ENCODE measurements around the gene HARBI1. TPM values are rescaled to one million over a fixed set of nuclear protein-coding genes. Genes with fewer than 3 reads are reported as not detected.
"Not testable (repeated sequence)": the region's sequence is repeated elsewhere in the genome, so short reads cannot be mapped to it uniquely, and the experiment has no call there.

HARBI1 gene
- total RNA-seq, 1 experiment from 2014 or later, result 4.8 TPM

- in situ Hi-C loops (cut with HindIII; ENCODE audit: low pct_unique_long_range_greater_than_20kb, low sequenced_read_pairs), result no loop called here
- DNase-seq (ENCODE audit: low read depth), result no peak
Measured at GRCh38 chr11:46603704-46604308, 13.2 kb downstream of the HARBI1 start.

GRCh38 chr11:46601129-46601528 is 15.9 kb downstream of the HARBI1 start:
- in situ Hi-C loops (cut with HindIII; ENCODE audit: low pct_unique_long_range_greater_than_20kb, low sequenced_read_pairs), result no loop called here

GRCh38 chr11:46600194-46600960 is 16.6 kb downstream of the HARBI1 start:
- DNase-seq (ENCODE audit: low read depth), result no peak
- in situ Hi-C loops (cut with HindIII; ENCODE audit: low pct_unique_long_range_greater_than_20kb, low sequenced_read_pairs), result no loop called here

More at GRCh38 chr11:46601129-46601528, 15.9 kb downstream of the HARBI1 start:
- no peak for DNase-seq (ENCODE audit: low read depth)

- in situ Hi-C loops (cut with HindIII; ENCODE audit: low pct_unique_long_range_greater_than_20kb, low sequenced_read_pairs), result no loop called here
- no peak for DNase-seq (ENCODE audit: low read depth)
Measured at GRCh38 chr11:46599340-46600193, 17.5 kb downstream of the HARBI1 start.

GRCh38 chr11:46597609-46598219 is 19.3 kb downstream of the HARBI1 start:
- DNase-seq (ENCODE audit: low read depth), result no peak
- in situ Hi-C loops (cut with HindIII; ENCODE audit: low pct_unique_long_range_greater_than_20kb, low sequenced_read_pairs), result no loop called here

- no peak for DNase-seq (ENCODE audit: low read depth)
- in situ Hi-C loops (cut with HindIII; ENCODE audit: low pct_unique_long_range_greater_than_20kb, low sequenced_read_pairs), result no loop called here
Measured at GRCh38 chr11:46597155-46597554, 19.9 kb downstream of the HARBI1 start.

GRCh38 chr11:46594785-46595184 is 22.2 kb downstream of the HARBI1 start:
- in situ Hi-C loops (cut with HindIII; ENCODE audit: low pct_unique_long_range_greater_than_20kb, low sequenced_read_pairs), result no loop called here

GRCh38 chr11:46594374-46594700 is 22.7 kb downstream of the HARBI1 start:
- DNase-seq (ENCODE audit: low read depth), result no peak
- in situ Hi-C loops (cut with HindIII; ENCODE audit: low pct_unique_long_range_greater_than_20kb, low sequenced_read_pairs), result no loop called here

More at GRCh38 chr11:46594785-46595184, 22.2 kb downstream of the HARBI1 start:
- no peak for DNase-seq (ENCODE audit: low read depth)

GRCh38 chr11:46593550-46594373 is 23.3 kb downstream of the HARBI1 start, which contains the start of gene AMBRA1:
Gene AMBRA1, minus strand, starts transcription at chr11:46594023. Its CDS starts 45,643 bp downstream, at chr11:46548380.
- peak; percentile 83 for DNase-seq (ENCODE audit: low read depth)
- in situ Hi-C loops (cut with HindIII; ENCODE audit: low pct_unique_long_range_greater_than_20kb, low sequenced_read_pairs), result no loop called here

- in situ Hi-C loops (cut with HindIII; ENCODE audit: low pct_unique_long_range_greater_than_20kb, low sequenced_read_pairs), result no loop called here
Measured at GRCh38 chr11:46590740-46591605, 26.1 kb downstream of the HARBI1 start.

GRCh38 chr11:46588915-46589314 is 28.1 kb downstream of the HARBI1 start:
- in situ Hi-C loops (cut with HindIII; ENCODE audit: low pct_unique_long_range_greater_than_20kb, low sequenced_read_pairs), result no loop called here
- DNase-seq (ENCODE audit: low read depth), result no peak

More at GRCh38 chr11:46590740-46591605, 26.1 kb downstream of the HARBI1 start:
- DNase-seq (ENCODE audit: low read depth), result no peak

- no peak for DNase-seq (ENCODE audit: low read depth)
- in situ Hi-C loops (cut with HindIII; ENCODE audit: low pct_unique_long_range_greater_than_20kb, low sequenced_read_pairs), result no loop called here
Measured at GRCh38 chr11:46588131-46588530, 28.9 kb downstream of the HARBI1 start.

- DNase-seq (ENCODE audit: low read depth); in situ Hi-C loops (cut with HindIII; ENCODE audit: low pct_unique_long_range_greater_than_20kb, low sequenced_read_pairs): not testable (repeated sequence)
Measured at GRCh38 chr11:46583513-46583912, 33.5 kb downstream of the HARBI1 start.

- no peak for DNase-seq (ENCODE audit: low read depth)
- in situ Hi-C loops (cut with HindIII; ENCODE audit: low pct_unique_long_range_greater_than_20kb, low sequenced_read_pairs), result no loop called here
Measured at GRCh38 chr11:46582588-46582987, 34.4 kb downstream of the HARBI1 start.

- in situ Hi-C loops (cut with HindIII; ENCODE audit: low pct_unique_long_range_greater_than_20kb, low sequenced_read_pairs), result no loop called here
- no peak for DNase-seq (ENCODE audit: low read depth)
Measured at GRCh38 chr11:46577058-46577457, 40.0 kb downstream of the HARBI1 start.

GRCh38 chr11:46574656-46575055 is 42.4 kb downstream of the HARBI1 start:
- in situ Hi-C loops (cut with HindIII; ENCODE audit: low pct_unique_long_range_greater_than_20kb, low sequenced_read_pairs), result no loop called here
- no peak for DNase-seq (ENCODE audit: low read depth)
